ENCODE data around the gene MAP3K14.

MAP3K14 gene

GRCh38 chr17:45227101-45227925, 89.5 kb downstream of the MAP3K14 start:
- H3K36me3 ChIP-seq (ENCODE audit: insufficient read depth): no peaks in the 10 kb centered on the region
- H3K27me3 ChIP-seq (ENCODE audit: insufficient read depth, low read depth): no peaks in the 10 kb centered on the region
- H2AFZ ChIP-seq (ENCODE audit: low read depth): no peak overlapping the region
- H3K4me1 ChIP-seq (ENCODE audit: low read depth, poor library complexity, severe bottlenecking): peaks cover 81% of the 10 kb centered on the region
- H3K9ac ChIP-seq: peak overlapping the region; percentile 83
- TF ChIP-seq, protein P1, sequence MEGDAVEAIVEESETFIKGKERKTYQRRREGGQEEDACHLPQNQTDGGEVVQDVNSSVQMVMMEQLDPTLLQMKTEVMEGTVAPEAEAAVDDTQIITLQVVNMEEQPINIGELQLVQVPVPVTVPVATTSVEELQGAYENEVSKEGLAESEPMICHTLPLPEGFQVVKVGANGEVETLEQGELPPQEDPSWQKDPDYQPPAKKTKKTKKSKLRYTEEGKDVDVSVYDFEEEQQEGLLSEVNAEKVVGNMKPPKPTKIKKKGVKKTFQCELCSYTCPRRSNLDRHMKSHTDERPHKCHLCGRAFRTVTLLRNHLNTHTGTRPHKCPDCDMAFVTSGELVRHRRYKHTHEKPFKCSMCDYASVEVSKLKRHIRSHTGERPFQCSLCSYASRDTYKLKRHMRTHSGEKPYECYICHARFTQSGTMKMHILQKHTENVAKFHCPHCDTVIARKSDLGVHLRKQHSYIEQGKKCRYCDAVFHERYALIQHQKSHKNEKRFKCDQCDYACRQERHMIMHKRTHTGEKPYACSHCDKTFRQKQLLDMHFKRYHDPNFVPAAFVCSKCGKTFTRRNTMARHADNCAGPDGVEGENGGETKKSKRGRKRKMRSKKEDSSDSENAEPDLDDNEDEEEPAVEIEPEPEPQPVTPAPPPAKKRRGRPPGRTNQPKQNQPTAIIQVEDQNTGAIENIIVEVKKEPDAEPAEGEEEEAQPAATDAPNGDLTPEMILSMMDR (conservative IDR thresholded peaks at IDR 0.05; ENCODE audit: low read depth, low read length): no peak
- no peak overlapping the region for H3K4me3 ChIP-seq (IDR thresholded peaks at IDR 0.05; ENCODE audit: insufficient read depth, low read depth, low read length)
- peak overlapping the region; percentile 97 for H3K27ac ChIP-seq
- H3K4me2 ChIP-seq: peak overlapping the region; percentile 100
- peaks cover 98% of the 10 kb centered on the region for H3K79me2 ChIP-seq (ENCODE audit: insufficient read depth, low read depth)
- H4K20me1 ChIP-seq (ENCODE audit: insufficient read depth): no peaks in the 10 kb centered on the region

DNA sequence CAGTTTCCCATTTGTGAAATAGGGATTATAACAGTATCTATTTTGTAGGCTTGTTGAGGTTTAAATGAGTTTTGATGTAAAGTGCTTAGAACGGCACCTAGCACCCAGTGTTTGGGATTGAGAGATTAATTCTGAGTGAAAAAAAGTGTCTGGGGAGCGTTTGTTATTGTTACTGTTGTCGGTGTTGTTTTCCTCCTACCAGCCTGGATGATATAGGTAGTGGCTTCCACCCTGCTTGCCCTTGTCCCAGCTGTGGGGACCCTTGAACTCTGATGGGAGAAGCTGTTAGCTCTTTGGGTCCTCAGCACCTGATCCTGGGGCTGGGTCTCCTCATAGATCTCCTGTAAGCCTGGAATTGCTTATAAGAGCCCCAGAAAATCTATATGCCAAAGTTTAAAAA, 90.2 kb downstream of the MAP3K14 start:
- Histone ChIP-seq H4K20me1 (ENCODE audit: insufficient read depth) (no peaks in the 10 kb centered on the region), H3K4me3 (IDR thresholded peaks at IDR 0.05; ENCODE audit: insufficient read depth, low read depth, low read length) (no peak overlapping the region), H3K36me3 (ENCODE audit: insufficient read depth) (no peaks in the 10 kb centered on the region), H3K27ac (peak overlapping the region; percentile 97), H2AFZ (ENCODE audit: low read depth) (no peak overlapping the region), H3K9ac (peak overlapping the region; percentile 83), H3K4me1 (ENCODE audit: low read depth, poor library complexity, severe bottlenecking) (peaks cover 74% of the 10 kb centered on the region), H3K4me2 (peak overlapping the region; percentile 100), H3K27me3 (ENCODE audit: insufficient read depth, low read depth) (no peaks in the 10 kb centered on the region), H3K79me2 (ENCODE audit: insufficient read depth, low read depth) (peaks cover 94% of the 10 kb centered on the region)
- TF ChIP-seq, protein P1 (conservative IDR thresholded peaks at IDR 0.05; ENCODE audit: low read depth, low read length): no peak

- Histone ChIP-seq H3K79me2 (ENCODE audit: insufficient read depth, low read depth) (peaks cover 92% of the 10 kb centered on the region), H3K27ac (peak overlapping the region; percentile 97), H4K20me1 (ENCODE audit: insufficient read depth) (no peaks in the 10 kb centered on the region), H3K4me2 (peak overlapping the region; percentile 100), H3K4me3 (IDR thresholded peaks at IDR 0.05; ENCODE audit: insufficient read depth, low read depth, low read length) (no peak overlapping the region), H3K9ac (peak overlapping the region; percentile 83), H3K36me3 (ENCODE audit: insufficient read depth) (no peaks in the 10 kb centered on the region), H3K4me1 (ENCODE audit: low read depth, poor library complexity, severe bottlenecking) (peaks cover 69% of the 10 kb centered on the region), H2AFZ (ENCODE audit: low read depth) (no peak overlapping the region), H3K27me3 (ENCODE audit: insufficient read depth, low read depth) (no peaks in the 10 kb centered on the region)
- TF ChIP-seq, protein P1 (conservative IDR thresholded peaks at IDR 0.05; ENCODE audit: low read depth, low read length): no peak
These were observed 90.8 kb downstream of the MAP3K14 start for GRCh38 chr17:45225964-45226530.

- H2AFZ ChIP-seq (ENCODE audit: low read depth): no peak overlapping the region
- H3K4me1 ChIP-seq (ENCODE audit: low read depth, poor library complexity, severe bottlenecking): peaks cover 69% of the 10 kb centered on the region
- H3K79me2 ChIP-seq (ENCODE audit: insufficient read depth, low read depth): peaks cover 92% of the 10 kb centered on the region
- H3K9ac ChIP-seq: peak overlapping the region; percentile 83
- no peaks in the 10 kb centered on the region for H3K27me3 ChIP-seq (ENCODE audit: insufficient read depth, low read depth)
- TF ChIP-seq, protein P1 (conservative IDR thresholded peaks at IDR 0.05; ENCODE audit: low read depth, low read length): no peak
- no peak overlapping the region for H3K4me3 ChIP-seq (IDR thresholded peaks at IDR 0.05; ENCODE audit: insufficient read depth, low read depth, low read length)
- no peaks in the 10 kb centered on the region for H4K20me1 ChIP-seq (ENCODE audit: insufficient read depth)
- H3K4me2 ChIP-seq: peak overlapping the region; percentile 100
- H3K36me3 ChIP-seq (ENCODE audit: insufficient read depth): no peaks in the 10 kb centered on the region
- peak overlapping the region; percentile 97 for H3K27ac ChIP-seq
These were observed 91.6 kb downstream of the MAP3K14 start for GRCh38 chr17:45225051-45225700.
